Nephron (organoid): ENCODE results near the gene PPP1R1B.

ENCODE experiments used
- H3K27ac Mint-ChIP-seq, 3 experiments: 2 replicates each; pipeline ENCODE4 v1.8.0; 2020; ENCODE audit warnings: mixed read lengths in 3 of 3, mild to moderate bottlenecking in 2 of 3, moderate library complexity in 1 of 3
- H3K27me3 Mint-ChIP-seq: 2 replicates; pipeline ENCODE4 v1.8.0; 2021; ENCODE audit warnings: low read depth, mild to moderate bottlenecking, moderate library complexity, mixed read lengths
- H3K36me3 Mint-ChIP-seq: 2 replicates; pipeline ENCODE4 v1.8.0; 2020; ENCODE audit warnings: low read depth, mixed read lengths
- H3K4me1 Mint-ChIP-seq: 2 replicates; pipeline ENCODE4 v1.8.0; 2020; ENCODE audit warnings: mixed read lengths
- H3K4me3 Mint-ChIP-seq, 3 experiments: 2 replicates each; pipeline ENCODE4 v1.8.0; 2020; ENCODE audit warnings: mild to moderate bottlenecking in 3 of 3, mixed read lengths in 3 of 3, moderate library complexity in 2 of 3
- H3K9me3 Mint-ChIP-seq: 2 replicates; pipeline ENCODE4 v1.8.0; 2020; ENCODE audit warnings: mixed read lengths
- CTCF ChIP-seq, 3 experiments: fragments of 200-600 bp; sonication (generic); IDR thresholded peaks; one replicate each; pipeline ENCODE4 v1.5.0; 2021; ENCODE audit warnings: antibody characterized with exemption in 3 of 3; ENCODE audit not compliant: unreplicated experiment in 3 of 3

Gene PPP1R1B

GRCh38 chr17:39672522-39673334 is 46.0 kb downstream of the PPP1R1B start:
- Mint-ChIP-seq H3K27me3 (peaks cover 39% of the 10 kb centered on the region), H3K9me3 (no peaks in the 10 kb centered on the region), H3K4me3 (no peak overlapping the region), H3K27ac (peak overlapping the region in 2 of 3 experiments; percentile 45 to 57), H3K4me1 (peaks cover 20% of the 10 kb centered on the region), H3K36me3 (peaks cover 3% of the 10 kb centered on the region)
- no peak for TF ChIP-seq CTCF (IDR thresholded peaks at IDR 0.05; ENCODE audit: unreplicated experiment in 3 of 3)

- no peaks in the 10 kb centered on the region for H3K9me3 Mint-ChIP-seq
- peaks cover 3% of the 10 kb centered on the region for H3K36me3 Mint-ChIP-seq
- peaks cover 25% of the 10 kb centered on the region for H3K4me1 Mint-ChIP-seq
- H3K27me3 Mint-ChIP-seq = peaks cover 32% of the 10 kb centered on the region
- no peak for TF ChIP-seq CTCF (IDR thresholded peaks at IDR 0.05; ENCODE audit: unreplicated experiment in 3 of 3)
- peak overlapping the region in 1 of 3 experiments; percentile 65 for H3K27ac Mint-ChIP-seq
- no peak overlapping the region for H3K4me3 Mint-ChIP-seq
Measured at GRCh38 chr17:39673335-39674081, 46.8 kb downstream of the PPP1R1B start.

- no peak for TF ChIP-seq CTCF (IDR thresholded peaks at IDR 0.05; ENCODE audit: unreplicated experiment in 3 of 3)
- Mint-ChIP-seq H3K27me3 (peaks cover 26% of the 10 kb centered on the region), H3K4me1 (peaks cover 32% of the 10 kb centered on the region), H3K4me3 (no peak overlapping the region), H3K36me3 (peaks cover 3% of the 10 kb centered on the region), H3K27ac (peak overlapping the region in 1 of 3 experiments; percentile 65), H3K9me3 (no peaks in the 10 kb centered on the region)
Measured at GRCh38 chr17:39674179-39674578, 47.4 kb downstream of the PPP1R1B start.

- Mint-ChIP-seq H3K4me3 (no peak overlapping the region), H3K4me1 (peaks cover 38% of the 10 kb centered on the region), H3K9me3 (no peaks in the 10 kb centered on the region), H3K27me3 (peaks cover 20% of the 10 kb centered on the region), H3K27ac (peak overlapping the region; percentile 70 to 95 (median 74)), H3K36me3 (peaks cover 3% of the 10 kb centered on the region)
- no peak for TF ChIP-seq CTCF (IDR thresholded peaks at IDR 0.05; ENCODE audit: unreplicated experiment in 3 of 3)
Measured at GRCh38 chr17:39674702-39675389, 48.1 kb downstream of the PPP1R1B start.

GRCh38 chr17:39675390-39676082 is 48.8 kb downstream of the PPP1R1B start:
- Mint-ChIP-seq H3K9me3 (no peaks in the 10 kb centered on the region), H3K36me3 (peaks cover 3% of the 10 kb centered on the region), H3K27ac (peak overlapping the region; percentile 70 to 95 (median 74)), H3K4me3 (no peak overlapping the region), H3K4me1 (peaks cover 45% of the 10 kb centered on the region), H3K27me3 (peaks cover 16% of the 10 kb centered on the region)
- TF ChIP-seq CTCF (IDR thresholded peaks at IDR 0.05; ENCODE audit: unreplicated experiment in 3 of 3) = no peak
